ENCODE measurements around the gene RAD51B.

RAD51B gene

GRCh38 chr14:68088451-68088854 lies 268.9 kb downstream of the RAD51B start (continued):
- peak; percentile 30 for TF ChIP-seq ZBTB26 (tag by site-specific recombination; optimal IDR thresholded peaks at IDR 0.05)
- TF ChIP-seq ZBTB21 (tag by site-specific recombination; IDR thresholded peaks at IDR 0.05), result no peak
- TF ChIP-seq ZBTB11 (tag by site-specific recombination; conservative IDR thresholded peaks at IDR 0.05; ENCODE audit: low read depth), result no peak
- TF ChIP-seq KLF16 (tag by site-specific recombination; IDR thresholded peaks at IDR 0.05), result no peak
- TF ChIP-seq ZNF202 (tag by site-specific recombination; IDR thresholded peaks at IDR 0.05; ENCODE audit: borderline replicate concordance), result peak; percentile 66; the same call in 1 of the 2 replicates
- no peak for TF ChIP-seq MYNN (tag by site-specific recombination; IDR thresholded peaks at IDR 0.05; ENCODE audit: borderline replicate concordance)
- peak; percentile 60; the same call in 1 of the 2 replicates for TF ChIP-seq ZNF843 (tag by site-specific recombination; IDR thresholded peaks at IDR 0.05)
- TF ChIP-seq ZNF629 (tag by site-specific recombination; IDR thresholded peaks at IDR 0.05), result no peak
- no peak for TF ChIP-seq TSHZ1 (tag by site-specific recombination; IDR thresholded peaks at IDR 0.05; ENCODE audit: borderline replicate concordance)
- TF ChIP-seq ELK4 (IDR thresholded peaks at IDR 0.05; ENCODE audit: borderline replicate concordance, low read depth, low read length), result no peak
- TF ChIP-seq ZNF561 (tag by site-specific recombination; IDR thresholded peaks at IDR 0.05; ENCODE audit: borderline replicate concordance), result no peak
- TF ChIP-seq CTCF (tag by site-specific recombination; IDR thresholded peaks at IDR 0.05), result no peak
- no peak for TF ChIP-seq ZNF184 (tag by site-specific recombination; IDR thresholded peaks at IDR 0.05)
- no peak for TF ChIP-seq ZNF488 (tag by site-specific recombination; IDR thresholded peaks at IDR 0.05)
- no peak for TF ChIP-seq IKZF3 (tag by site-specific recombination; IDR thresholded peaks at IDR 0.05)
- peak; percentile 77 for TF ChIP-seq ZXDB (tag by site-specific recombination; IDR thresholded peaks at IDR 0.05)
- no peak for TF ChIP-seq OVOL3 (tag by site-specific recombination; IDR thresholded peaks at IDR 0.05)
- TF ChIP-seq SCRT1 (tag by site-specific recombination; IDR thresholded peaks at IDR 0.05; ENCODE audit: borderline replicate concordance), result no peak
- no peak for TF ChIP-seq ZNF146 (tag by site-specific recombination; IDR thresholded peaks at IDR 0.05)
- no peak for TF ChIP-seq ZNF768 (tag by site-specific recombination; IDR thresholded peaks at IDR 0.05)
- TF ChIP-seq ZSCAN18 (tag by site-specific recombination; IDR thresholded peaks at IDR 0.05), result peak; percentile 62; the same call in 1 of the 2 replicates
- peak; percentile 80 for TF ChIP-seq EGR2 (tag by site-specific recombination; IDR thresholded peaks at IDR 0.05; ENCODE audit: low read depth)
- 0 out of 2 replicates have a peak, but pooled peaks have one; percentile 51 for TF ChIP-seq ZFP69B (tag by site-specific recombination; IDR thresholded peaks at IDR 0.05)
- no peak for TF ChIP-seq ZNF433 (tag by site-specific recombination; IDR thresholded peaks at IDR 0.05; ENCODE audit: low read depth)
- TF ChIP-seq ZNF16 (tag by site-specific recombination; IDR thresholded peaks at IDR 0.05; ENCODE audit: low read depth), result no peak
- no peak for TF ChIP-seq ZNF121 (tag by site-specific recombination; IDR thresholded peaks at IDR 0.05)
- TF ChIP-seq ZNF837 (tag by site-specific recombination; IDR thresholded peaks at IDR 0.05), result no peak
- no peak for TF ChIP-seq ZNF416 (tag by site-specific recombination; IDR thresholded peaks at IDR 0.05)

Data from HEK293 (cell line).